Activated T-helper 1 cell treated with Interleukin-2 at 50 U/mL for 16 hours (primary cell): ENCODE results near the gene DNAI1.

Source experiments
- DNase-seq: peaks from one replicate; pipeline ENCODE4 v3.0.0-alpha.2; 2020; ENCODE audit warnings: low read depth

Gene DNAI1

GRCh38 chr9:34546102-34546833, 87.7 kb downstream of the DNAI1 start:
- no peak for DNase-seq

GRCh38 chr9:34546834-34547827, 88.5 kb downstream of the DNAI1 start:
- no peak for DNase-seq

- DNase-seq, result no peak
These were observed 89.5 kb downstream of the DNAI1 start for GRCh38 chr9:34547960-34548611.

GRCh38 chr9:34549407-34549732, 90.8 kb downstream of the DNAI1 start:
- DNase-seq, result no peak

- no peak for DNase-seq
These were observed 91.5 kb downstream of the DNAI1 start for GRCh38 chr9:34550016-34550680.

GRCh38 chr9:34550681-34551270, 92.2 kb downstream of the DNAI1 start:
- no peak for DNase-seq

GRCh38 chr9:34551751-34552605, 93.4 kb downstream of the DNAI1 start:
- no peak for DNase-seq

- DNase-seq, result no peak
These were observed 94.0 kb downstream of the DNAI1 start for GRCh38 chr9:34552606-34552981.

GRCh38 chr9:34552986-34553385, 94.4 kb downstream of the DNAI1 start:
- no peak for DNase-seq

- no peak for DNase-seq
These were observed 95.0 kb downstream of the DNAI1 start for GRCh38 chr9:34553511-34554021.

- DNase-seq, result no peak
These were observed 95.8 kb downstream of the DNAI1 start for GRCh38 chr9:34554211-34555001.

- no peak for DNase-seq
These were observed 96.4 kb downstream of the DNAI1 start for GRCh38 chr9:34555002-34555348.

GRCh38 chr9:34555500-34555899, 96.9 kb downstream of the DNAI1 start:
- no peak for DNase-seq

GRCh38 chr9:34555936-34556525, 97.4 kb downstream of the DNAI1 start:
- DNase-seq, result no peak

GRCh38 chr9:34556949-34557348, 98.3 kb downstream of the DNAI1 start:
- DNase-seq, result no peak

- no peak for DNase-seq
These were observed 99.1 kb downstream of the DNAI1 start for GRCh38 chr9:34557426-34558321.

GRCh38 chr9:34558364-34558763, 99.8 kb downstream of the DNAI1 start:
- no peak for DNase-seq

GRCh38 chr9:34558919-34559623, 100.5 kb downstream of the DNAI1 start:
- DNase-seq, result no peak
